Measurements from ENCODE around the gene LCN1.

The LCN1 gene

GRCh38 chr9:135476561-135477355, 44.5 kb upstream of the LCN1 start:
- Histone ChIP-seq H3K27ac (ENCODE audit: low read depth, low read length) (no peak overlapping the region), H4K91ac (ENCODE audit: low read depth, low read length) (no peak overlapping the region), H2AFZ (ENCODE audit: insufficient read depth, low read length, poor library complexity) (no peak overlapping the region), H3K9me3 (ENCODE audit: insufficient read depth, low read depth, low read length) (no peaks in the 10 kb centered on the region), H4K12ac (ENCODE audit: low read depth, low read length) (no peak overlapping the region), H2BK5ac (ENCODE audit: low read depth, low read length, poor library complexity) (no peak overlapping the region), H3K18ac (ENCODE audit: low read length) (no peak overlapping the region), H2AK5ac (ENCODE audit: low read length) (no peak overlapping the region), H3K23ac (ENCODE audit: low read length) (no peak overlapping the region), H2BK12ac (ENCODE audit: low read length) (no peak overlapping the region), H3K4ac (ENCODE audit: low read depth, low read length) (no peak overlapping the region), H3K79me2 (ENCODE audit: control insufficient read depth, insufficient read depth, low read length, poor library complexity) (peaks cover 3% of the 10 kb centered on the region), H3K27me3 (ENCODE audit: insufficient read depth, low read length) (no peaks in the 10 kb centered on the region), H3K4me2 (ENCODE audit: low read length) (no peak overlapping the region), H3K9ac (ENCODE audit: low read length) (no peak overlapping the region), H2BK120ac (ENCODE audit: insufficient read depth, low read length, poor library complexity) (no peak overlapping the region), H4K8ac (ENCODE audit: low read depth, low read length) (no peak overlapping the region), H3K36me3 (ENCODE audit: control insufficient read depth in 1 of 2, insufficient read depth in 2 of 2, low read length in 2 of 2) (no peaks in the 10 kb centered on the region), H3K79me1 (ENCODE audit: low read length) (peaks cover 8% of the 10 kb centered on the region), H3K4me3 (ENCODE audit: low read depth, low read length) (no peak overlapping the region), H3K14ac (ENCODE audit: low read length) (no peak overlapping the region), H3K4me1 (ENCODE audit: control insufficient read depth in 1 of 2, insufficient read depth in 2 of 2, low read length in 2 of 2) (peaks cover 10 to 18% of the 10 kb centered on the region in 2 experiments)
- no peak for DNase-seq
- no CpG with 5 or more reads among the region's 10 CpGs for WGBS (ENCODE audit: extremely low coverage, insufficient coverage, insufficient read length)

- no peak overlapping the region for H3K4ac ChIP-seq (ENCODE audit: low read depth, low read length)
- H3K79me2 ChIP-seq (ENCODE audit: control insufficient read depth, insufficient read depth, low read length, poor library complexity), result peaks cover 3% of the 10 kb centered on the region
- no peak overlapping the region for H4K91ac ChIP-seq (ENCODE audit: low read depth, low read length)
- H3K4me2 ChIP-seq (ENCODE audit: low read length), result no peak overlapping the region
- no peak overlapping the region for H3K27ac ChIP-seq (ENCODE audit: low read depth, low read length)
- no peaks in the 10 kb centered on the region for H3K9me3 ChIP-seq (ENCODE audit: insufficient read depth, low read depth, low read length)
- whole genome bisulfite sequencing (ENCODE audit: extremely low coverage, insufficient coverage, insufficient read length), result no CpG with 5 or more reads among the region's 10 CpGs
- H2AK5ac ChIP-seq (ENCODE audit: low read length), result no peak overlapping the region
- peaks cover 0 to under 1% of the 10 kb centered on the region in 2 experiments for H3K36me3 ChIP-seq (ENCODE audit: control insufficient read depth in 1 of 2, insufficient read depth in 2 of 2, low read length in 2 of 2)
- no peaks in the 10 kb centered on the region for H3K27me3 ChIP-seq (ENCODE audit: insufficient read depth, low read length)
- H4K12ac ChIP-seq (ENCODE audit: low read depth, low read length), result no peak overlapping the region
- H3K23ac ChIP-seq (ENCODE audit: low read length), result no peak overlapping the region
- H2BK12ac ChIP-seq (ENCODE audit: low read length), result no peak overlapping the region
- no peak overlapping the region for H2BK120ac ChIP-seq (ENCODE audit: insufficient read depth, low read length, poor library complexity)
- H3K79me1 ChIP-seq (ENCODE audit: low read length), result peaks cover 8% of the 10 kb centered on the region
- H3K4me3 ChIP-seq (ENCODE audit: low read depth, low read length), result no peak overlapping the region
- H3K18ac ChIP-seq (ENCODE audit: low read length), result no peak overlapping the region
- no peak for DNase-seq
- no peak overlapping the region for H3K9ac ChIP-seq (ENCODE audit: low read length)
- no peak overlapping the region for H3K14ac ChIP-seq (ENCODE audit: low read length)
- H2AFZ ChIP-seq (ENCODE audit: insufficient read depth, low read length, poor library complexity), result no peak overlapping the region
- H4K8ac ChIP-seq (ENCODE audit: low read depth, low read length), result no peak overlapping the region
- H2BK5ac ChIP-seq (ENCODE audit: low read depth, low read length, poor library complexity), result no peak overlapping the region
- peaks cover 0 to 9% of the 10 kb centered on the region in 2 experiments for H3K4me1 ChIP-seq (ENCODE audit: control insufficient read depth in 1 of 2, insufficient read depth in 2 of 2, low read length in 2 of 2)
Observed at GRCh38 chr9:135478191-135478590, 43.0 kb upstream of the LCN1 start.

GRCh38 chr9:135478829-135479468, 42.3 kb upstream of the LCN1 start:
- WGBS (ENCODE audit: extremely low coverage, insufficient coverage, insufficient read length), result no CpG with 5 or more reads among the region's 64 CpGs
- H3K23ac ChIP-seq (ENCODE audit: low read length), result no peak overlapping the region

GRCh38 chr9:135479469-135480052, 41.7 kb upstream of the LCN1 start, which contains the start of gene PPP1R26:
Gene PPP1R26 (plus strand): TSS chr9:135479782. CDS start chr9:135484511, 4,729 bp downstream.
- H2BK12ac ChIP-seq (ENCODE audit: low read length), result no peak within 1 kb of the TSS
- H3K4me3 ChIP-seq (ENCODE audit: low read depth, low read length), result peak within 1 kb of the TSS; percentile 79
- H4K91ac ChIP-seq (ENCODE audit: low read depth, low read length), result peak within 1 kb of the TSS; percentile 70
- no peaks in the 10 kb centered on the region for H3K9me3 ChIP-seq (ENCODE audit: insufficient read depth, low read depth, low read length)
- no CpG with 5 or more reads among the region's 103 CpGs for WGBS (ENCODE audit: extremely low coverage, insufficient coverage, insufficient read length)
- peaks cover 3% of the 10 kb centered on the region for H3K79me2 ChIP-seq (ENCODE audit: control insufficient read depth, insufficient read depth, low read length, poor library complexity)
- H3K14ac ChIP-seq (ENCODE audit: low read length), result peak within 1 kb of the TSS; percentile 50
- H2BK5ac ChIP-seq (ENCODE audit: low read depth, low read length, poor library complexity), result peak within 1 kb of the TSS; percentile 74
- H3K27me3 ChIP-seq (ENCODE audit: insufficient read depth, low read length), result no peaks in the 10 kb centered on the region
- H3K9ac ChIP-seq (ENCODE audit: low read length), result peak within 1 kb of the TSS; percentile 53
- H3K4me1 ChIP-seq (ENCODE audit: control insufficient read depth in 1 of 2, insufficient read depth in 2 of 2, low read length in 2 of 2), result peaks cover 0 to 7% of the 10 kb centered on the region in 2 experiments
- H2AFZ ChIP-seq (ENCODE audit: insufficient read depth, low read length, poor library complexity), result peak within 1 kb of the TSS; percentile 73
- no peak within 1 kb of the TSS for H3K23ac ChIP-seq (ENCODE audit: low read length)
- peak within 1 kb of the TSS; percentile 21 for H2BK120ac ChIP-seq (ENCODE audit: insufficient read depth, low read length, poor library complexity)
- H4K12ac ChIP-seq (ENCODE audit: low read depth, low read length), result peak within 1 kb of the TSS; percentile 63
- peak within 1 kb of the TSS; percentile 80 for H3K4me2 ChIP-seq (ENCODE audit: low read length)
- H3K4ac ChIP-seq (ENCODE audit: low read depth, low read length), result peak within 1 kb of the TSS; percentile 28
- peaks cover 8% of the 10 kb centered on the region for H3K79me1 ChIP-seq (ENCODE audit: low read length)
- H3K36me3 ChIP-seq (ENCODE audit: control insufficient read depth in 1 of 2, insufficient read depth in 2 of 2, low read length in 2 of 2), result peaks cover 8 to 13% of the 10 kb centered on the region in 2 experiments
- no peak within 1 kb of the TSS for H2AK5ac ChIP-seq (ENCODE audit: low read length)
- peak within 1 kb of the TSS; percentile 89 for H4K8ac ChIP-seq (ENCODE audit: low read depth, low read length)
- DNase-seq, result no peak
- H3K27ac ChIP-seq (ENCODE audit: low read depth, low read length), result no peak within 1 kb of the TSS
- peak within 1 kb of the TSS; percentile 97 for H3K18ac ChIP-seq (ENCODE audit: low read length)

More at GRCh38 chr9:135478829-135479468, 42.3 kb upstream of the LCN1 start:
- peaks cover 8% of the 10 kb centered on the region for H3K79me1 ChIP-seq (ENCODE audit: low read length)
- peak overlapping the region; percentile 42 for H4K91ac ChIP-seq (ENCODE audit: low read depth, low read length)
- peak overlapping the region; percentile 70 for H3K4me2 ChIP-seq (ENCODE audit: low read length)
- peak overlapping the region; percentile 53 for H3K9ac ChIP-seq (ENCODE audit: low read length)
- H3K27ac ChIP-seq (ENCODE audit: low read depth, low read length), result no peak overlapping the region
- H2AK5ac ChIP-seq (ENCODE audit: low read length), result no peak overlapping the region
- peak; percentile 24 to 51 for DNase-seq
- H3K79me2 ChIP-seq (ENCODE audit: control insufficient read depth, insufficient read depth, low read length, poor library complexity), result peaks cover 3% of the 10 kb centered on the region
- peaks cover 2 to 7% of the 10 kb centered on the region in 2 experiments for H3K36me3 ChIP-seq (ENCODE audit: control insufficient read depth in 1 of 2, insufficient read depth in 2 of 2, low read length in 2 of 2)
- peak overlapping the region; percentile 69 for H4K8ac ChIP-seq (ENCODE audit: low read depth, low read length)
- no peak overlapping the region for H2BK12ac ChIP-seq (ENCODE audit: low read length)
- peak overlapping the region; percentile 79 for H3K4me3 ChIP-seq (ENCODE audit: low read depth, low read length)
- H3K4ac ChIP-seq (ENCODE audit: low read depth, low read length), result peak overlapping the region; percentile 28
- H2AFZ ChIP-seq (ENCODE audit: insufficient read depth, low read length, poor library complexity), result peak overlapping the region; percentile 8
- no peaks in the 10 kb centered on the region for H3K9me3 ChIP-seq (ENCODE audit: insufficient read depth, low read depth, low read length)
- H3K4me1 ChIP-seq (ENCODE audit: control insufficient read depth in 1 of 2, insufficient read depth in 2 of 2, low read length in 2 of 2), result peaks cover 0 to 8% of the 10 kb centered on the region in 2 experiments
- H2BK5ac ChIP-seq (ENCODE audit: low read depth, low read length, poor library complexity), result no peak overlapping the region
- no peak overlapping the region for H2BK120ac ChIP-seq (ENCODE audit: insufficient read depth, low read length, poor library complexity)
- no peak overlapping the region for H3K18ac ChIP-seq (ENCODE audit: low read length)
- no peaks in the 10 kb centered on the region for H3K27me3 ChIP-seq (ENCODE audit: insufficient read depth, low read length)
- peak overlapping the region; percentile 2 for H4K12ac ChIP-seq (ENCODE audit: low read depth, low read length)
- H3K14ac ChIP-seq (ENCODE audit: low read length), result no peak overlapping the region
